Amygdala (tissue), 56 donors: ENCODE data around the gene ADAM30.
A peak's percentile ranks its signal among the peaks of the same experiment; 100 is the strongest.

Experiments
- DNase-seq, 56 donors: peaks; one replicate each; lab custom pipeline; 2025; lab: John Stamatoyannopoulos, UW

The ADAM30 gene

DNA sequence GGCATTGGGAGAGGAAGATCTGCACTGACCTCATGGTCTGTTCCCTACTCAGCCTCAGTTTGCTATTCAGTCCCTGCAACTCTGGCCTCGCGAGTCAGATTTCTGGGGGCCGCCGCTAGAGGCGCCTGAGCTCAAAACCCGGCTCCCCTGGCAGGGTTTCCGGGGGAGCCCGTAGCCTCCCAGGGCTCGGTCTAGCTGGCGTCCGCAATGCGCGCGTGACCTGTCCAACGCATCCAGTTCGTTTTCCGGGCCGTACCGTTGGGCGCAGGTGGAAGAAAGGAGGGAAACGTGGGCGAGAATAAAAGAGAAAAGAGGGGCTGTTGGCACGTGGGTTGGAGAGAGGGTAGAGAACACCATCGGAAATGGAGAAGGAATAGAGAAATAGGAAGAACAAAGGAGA, at the start of gene ADAM30:
Gene ADAM30, minus strand, starts transcription at position 213 of the 400 bp plus-strand sequence. Its CDS starts 179 bp downstream, at position 34.
- no peak for DNase-seq

DNA sequence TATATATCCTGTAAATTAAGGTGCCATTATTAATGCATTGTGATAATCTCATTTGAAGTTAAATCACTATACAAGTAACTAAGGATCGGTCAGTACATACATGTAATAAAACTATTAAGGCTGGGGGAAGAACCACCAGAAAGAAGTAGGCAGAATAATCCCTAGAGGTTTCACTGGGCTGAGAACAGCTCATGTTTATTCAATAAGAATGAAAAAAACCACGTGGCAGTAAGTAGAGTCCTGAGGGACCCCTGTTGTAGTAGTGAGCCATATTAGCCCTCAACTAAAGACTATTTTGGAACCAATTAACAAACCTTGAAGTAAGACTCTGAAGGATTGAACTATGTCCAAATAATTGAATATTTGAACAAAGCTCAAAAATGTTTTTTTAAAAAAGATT, 46.9 kb upstream of the ADAM30 start:
- DNase-seq = no peak

DNA sequence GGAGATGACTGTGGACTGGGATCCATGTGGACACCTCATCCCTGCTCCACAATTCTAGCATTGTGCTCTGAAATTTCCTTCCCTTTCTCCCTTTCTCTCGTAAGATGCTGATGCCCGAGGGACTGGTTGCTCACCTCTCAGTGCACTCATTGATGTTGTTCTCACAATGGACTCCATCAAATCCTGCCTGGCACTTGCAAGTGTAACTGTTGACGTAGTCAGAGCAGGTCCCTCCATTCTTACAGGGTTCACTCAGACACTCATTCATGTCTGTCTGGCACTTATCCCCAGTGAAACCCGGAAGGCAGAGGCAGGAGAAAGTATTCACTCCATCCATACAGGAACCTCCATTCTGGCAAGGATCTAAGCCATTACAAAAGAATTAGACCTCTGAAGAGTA, 45.1 kb upstream of the ADAM30 start:
- peak in 1 of 56 donors; percentile 14 for DNase-seq

DNA sequence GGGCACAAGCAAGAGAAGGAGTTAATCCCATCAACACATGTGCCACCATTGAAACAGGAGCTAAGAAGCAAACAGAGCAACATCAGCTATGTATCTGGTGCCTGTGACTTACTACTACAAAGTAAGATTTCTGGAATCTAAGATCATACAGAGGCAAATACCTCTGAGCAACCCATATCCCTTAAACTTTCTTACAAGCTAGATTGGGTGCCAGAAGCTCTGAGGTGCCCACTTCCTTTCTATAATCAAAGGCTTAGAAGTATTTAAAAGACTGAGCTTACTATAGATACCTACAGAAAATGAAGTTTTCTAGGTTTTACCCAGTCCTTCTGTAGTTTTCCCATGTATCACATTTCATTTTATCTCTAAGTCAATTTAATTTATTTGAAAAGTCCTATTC, 44.4 kb upstream of the ADAM30 start:
- no peak for DNase-seq

DNA sequence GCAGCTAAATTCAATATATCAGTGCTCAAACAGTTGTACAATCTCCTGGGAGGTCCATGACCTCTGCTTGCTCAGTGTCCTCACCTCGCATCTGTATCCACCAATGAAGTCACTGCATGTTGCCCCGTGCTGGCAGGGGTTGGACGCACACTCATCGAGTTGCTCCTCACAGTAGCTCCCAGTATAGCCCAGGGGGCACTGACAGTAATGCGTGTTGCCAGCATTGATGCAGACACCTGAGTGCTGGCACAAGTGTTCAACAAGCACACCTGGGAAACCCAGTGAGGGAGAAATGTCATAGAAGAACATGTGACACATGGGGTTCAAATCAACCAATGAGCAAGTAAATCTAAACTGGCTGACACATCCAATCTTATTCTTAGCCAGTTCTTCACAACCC, 40.9 kb upstream of the ADAM30 start:
- DNase-seq = no peak

DNA sequence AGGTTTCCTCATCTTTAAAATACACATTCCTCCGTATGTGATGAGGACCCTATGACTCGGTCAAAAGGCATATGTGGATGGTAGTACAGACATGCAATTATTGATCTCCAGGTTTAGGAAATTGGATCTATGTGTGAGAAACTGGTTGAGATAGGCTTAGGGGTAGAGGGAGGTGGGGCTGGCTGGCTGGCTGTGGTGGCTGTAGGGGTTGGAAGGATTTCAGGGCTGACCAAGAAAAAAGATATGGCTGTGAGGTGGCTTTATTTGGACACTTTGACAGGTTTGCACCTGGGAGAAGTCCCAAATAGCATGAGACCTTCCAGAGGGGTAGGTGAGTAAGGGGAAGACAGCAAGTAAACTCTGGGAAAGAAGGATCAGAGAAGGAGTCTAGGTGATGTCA, 39.6 kb upstream of the ADAM30 start:
- DNase-seq = no peak

DNA sequence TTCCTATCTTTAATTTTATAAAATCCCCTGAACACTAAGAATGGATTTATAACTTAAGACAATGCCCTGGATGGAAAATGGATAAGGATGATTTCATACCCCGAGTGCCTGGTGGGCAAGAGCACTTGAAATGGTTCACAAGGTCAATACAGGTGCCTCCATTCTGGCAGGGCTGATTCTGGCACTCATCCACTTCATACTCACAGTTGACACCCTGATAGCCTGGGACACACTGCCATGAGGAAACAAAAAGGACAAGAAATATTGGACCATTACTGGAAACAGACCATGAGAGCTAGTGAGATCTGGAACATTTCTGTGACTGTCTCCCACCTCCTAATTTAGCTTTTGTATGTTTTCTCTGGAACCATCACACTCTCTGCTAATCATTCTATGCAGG, 39.1 kb upstream of the ADAM30 start:
- DNase-seq = no peak

DNA sequence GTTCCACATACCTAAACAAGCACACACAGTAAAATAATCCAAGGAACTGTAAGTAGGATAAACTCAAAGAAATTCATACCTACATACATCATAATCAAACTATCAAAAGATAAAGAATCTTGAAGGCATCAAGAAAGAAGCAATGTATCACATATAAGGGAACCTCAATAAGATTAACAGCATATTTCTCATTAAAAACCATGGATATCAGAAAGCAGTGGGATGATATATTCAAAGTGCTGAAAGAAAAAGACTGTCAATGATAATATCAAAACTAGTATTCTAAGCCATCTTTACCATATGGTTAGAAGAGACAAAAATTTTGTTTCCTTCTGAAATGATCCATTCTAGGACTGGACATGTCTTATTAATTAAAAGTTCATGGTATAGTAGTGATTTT, 37.1 kb upstream of the ADAM30 start:
- no peak for DNase-seq

DNA sequence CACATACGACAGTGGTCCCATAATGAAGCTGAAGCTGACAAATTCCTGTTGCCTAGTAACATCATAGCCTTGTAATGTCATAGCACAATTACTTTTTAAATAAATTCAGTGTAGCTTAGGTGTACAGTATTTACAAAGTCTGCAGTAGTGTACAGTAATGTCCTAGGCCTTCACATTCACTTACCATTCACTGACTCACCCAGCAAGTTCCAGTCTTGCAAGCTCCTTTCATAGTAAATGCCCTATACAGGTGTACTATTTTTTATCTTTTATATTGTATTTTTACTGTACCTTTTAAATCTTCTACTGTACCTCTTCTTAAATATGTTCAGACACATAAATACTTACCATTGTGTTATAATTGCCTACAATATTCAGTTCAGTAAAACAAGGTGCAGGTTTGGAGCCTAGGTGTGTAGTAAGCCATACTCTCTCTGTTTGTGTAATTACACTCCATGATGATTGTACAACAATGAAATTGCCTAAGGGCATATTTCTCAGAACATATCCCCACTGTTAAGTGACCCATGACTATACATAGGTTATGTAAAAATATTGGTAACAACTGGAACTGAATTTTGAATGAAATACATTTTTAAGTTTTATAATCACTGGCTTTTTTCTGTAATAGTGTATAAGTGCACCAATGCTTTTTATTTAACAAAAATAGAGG, 33.5 kb upstream of the ADAM30 start:
- no peak for DNase-seq

DNA sequence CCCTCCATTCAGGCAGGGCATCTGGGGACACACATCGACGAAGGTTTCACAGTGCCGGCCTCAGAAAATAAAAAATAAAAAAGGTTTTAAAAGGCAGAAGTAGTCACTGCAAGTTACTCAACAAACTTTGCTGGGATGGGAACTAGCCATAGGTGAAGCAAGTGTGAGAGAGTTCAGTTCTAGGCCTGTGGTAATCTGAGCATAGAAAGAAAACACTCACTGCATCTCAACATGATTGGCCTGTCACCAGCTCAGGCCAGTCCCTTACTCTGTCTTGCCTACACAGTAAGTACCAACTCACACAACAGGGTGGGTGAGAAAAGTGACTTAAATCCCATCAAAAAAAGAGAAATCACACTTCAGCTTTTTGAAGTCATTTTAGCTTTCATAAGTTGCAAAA, 30.2 kb upstream of the ADAM30 start:
- no peak for DNase-seq

DNA sequence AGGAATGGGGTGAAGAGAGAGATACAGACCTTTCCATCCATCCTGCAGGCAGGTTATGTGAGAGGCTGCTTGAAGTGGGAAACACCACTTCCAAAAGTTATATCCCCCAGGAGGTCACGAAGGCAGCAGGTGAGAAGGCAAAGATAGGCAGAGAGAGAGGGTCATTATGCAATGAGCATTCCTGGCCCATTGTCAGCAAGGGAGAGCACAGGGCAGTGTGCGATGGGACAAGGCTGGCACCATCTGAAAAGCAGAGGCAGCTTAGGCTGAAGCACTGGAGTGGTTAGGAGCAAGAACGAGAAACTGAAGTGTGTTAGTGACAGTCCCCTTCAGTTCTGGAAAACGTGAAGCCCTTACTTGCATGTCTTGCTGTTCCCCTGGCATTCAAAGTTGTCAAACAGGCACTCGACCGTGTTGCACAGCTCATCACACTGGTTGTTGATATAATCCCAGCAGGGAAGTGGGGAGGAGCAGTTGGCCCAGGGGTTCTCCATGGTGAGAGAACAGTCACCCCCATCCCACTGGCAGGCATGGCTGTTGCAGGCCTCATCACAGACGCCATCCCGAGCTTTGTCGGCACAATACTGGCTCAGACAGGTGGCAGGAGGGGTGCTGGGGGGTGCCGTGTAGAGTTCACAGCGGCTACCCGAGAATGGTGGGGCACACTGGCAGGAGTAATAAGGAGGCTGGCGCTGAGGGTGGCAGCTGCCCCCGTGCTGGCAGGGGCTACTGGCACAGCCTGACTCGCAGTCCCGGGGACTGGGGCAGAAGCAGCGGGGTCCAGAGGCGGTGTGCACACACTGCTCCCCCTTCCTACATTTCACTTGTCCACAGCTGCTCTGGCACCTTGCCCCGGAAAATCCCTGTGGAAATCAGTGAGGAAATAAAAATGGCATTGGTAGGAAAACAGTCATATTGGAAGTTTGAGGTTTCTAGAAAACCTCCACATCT, 28.9 kb upstream of the ADAM30 start:
- DNase-seq = no peak

DNA sequence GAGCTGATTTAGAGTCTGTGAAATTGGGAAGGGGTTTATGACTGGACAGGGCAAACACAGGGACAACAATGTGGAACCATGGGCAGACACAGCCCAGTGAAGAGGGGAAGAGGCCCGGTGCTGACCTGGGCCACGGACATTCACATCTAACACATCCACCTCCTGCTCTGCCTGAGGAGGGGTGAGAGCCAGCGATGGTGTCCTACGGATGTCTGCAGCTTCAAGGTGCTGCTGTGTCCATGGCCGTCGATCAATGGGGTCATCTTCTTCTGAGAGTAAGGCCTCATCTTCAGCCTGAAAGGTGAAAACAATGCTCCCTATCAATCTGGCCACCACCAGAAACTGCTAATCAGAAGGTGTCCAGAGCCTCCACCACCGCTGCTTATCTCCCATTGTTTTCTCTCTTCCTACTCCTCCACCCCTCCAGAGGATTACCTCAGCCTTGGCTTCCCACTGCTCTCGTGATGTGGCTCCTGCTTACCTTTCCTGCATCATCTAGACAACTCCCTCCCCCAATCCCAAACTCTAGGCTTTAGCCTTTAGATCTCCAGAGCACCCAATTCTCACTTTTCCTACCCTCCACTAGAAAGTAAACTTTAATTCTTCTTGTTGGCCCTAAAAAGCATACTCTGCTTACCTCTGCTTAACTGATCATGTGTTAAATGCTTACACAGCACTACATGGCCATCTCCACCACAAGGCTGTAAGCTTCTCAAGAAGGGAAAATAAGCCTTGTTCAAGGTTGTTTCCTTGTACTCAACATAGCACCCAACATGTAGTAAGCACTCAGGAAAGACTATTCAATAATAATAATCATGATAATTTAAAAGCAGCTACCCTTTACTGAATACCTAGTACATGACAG, 24.0 kb upstream of the ADAM30 start:
- no peak for DNase-seq

DNA sequence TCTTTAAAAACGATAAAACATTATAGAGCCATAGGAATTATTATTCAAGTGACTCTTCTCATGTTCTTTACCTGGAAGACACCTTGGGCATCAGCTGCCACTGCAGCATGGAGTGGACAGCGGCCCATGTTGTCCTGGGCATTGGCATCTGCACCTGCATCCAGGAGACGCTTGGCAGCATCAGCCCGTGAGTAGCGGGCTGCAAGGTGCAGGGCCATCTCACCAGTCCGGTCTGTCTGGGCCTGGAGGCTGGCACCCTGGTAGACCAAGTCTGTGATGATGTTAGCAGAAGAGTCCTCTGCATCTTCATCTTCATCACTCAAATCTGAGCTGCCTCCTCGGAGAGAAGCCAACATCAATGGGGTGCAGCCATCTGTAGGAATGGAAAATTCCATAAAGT, 22.9 kb upstream of the ADAM30 start:
- DNase-seq = no peak

DNA sequence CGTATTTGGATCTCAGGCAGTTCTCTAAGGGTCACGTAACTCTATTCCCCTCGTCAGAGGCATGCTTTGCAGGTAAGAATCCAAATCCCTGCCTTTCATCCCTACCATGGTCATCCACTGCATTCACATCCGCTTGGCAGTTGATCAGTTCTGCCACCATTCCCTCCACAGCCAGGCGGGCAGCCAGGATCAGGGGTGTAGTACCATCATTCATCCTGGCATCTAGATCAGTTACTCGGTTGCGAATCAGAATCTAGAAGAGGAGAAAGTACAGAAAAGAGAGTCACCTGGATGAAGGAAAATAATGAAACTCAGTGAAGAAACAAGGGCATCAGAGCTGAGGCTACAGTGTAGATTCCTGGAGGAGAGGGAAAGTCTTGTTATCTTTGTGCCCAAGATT, 22.0 kb upstream of the ADAM30 start:
- no peak for DNase-seq

DNA sequence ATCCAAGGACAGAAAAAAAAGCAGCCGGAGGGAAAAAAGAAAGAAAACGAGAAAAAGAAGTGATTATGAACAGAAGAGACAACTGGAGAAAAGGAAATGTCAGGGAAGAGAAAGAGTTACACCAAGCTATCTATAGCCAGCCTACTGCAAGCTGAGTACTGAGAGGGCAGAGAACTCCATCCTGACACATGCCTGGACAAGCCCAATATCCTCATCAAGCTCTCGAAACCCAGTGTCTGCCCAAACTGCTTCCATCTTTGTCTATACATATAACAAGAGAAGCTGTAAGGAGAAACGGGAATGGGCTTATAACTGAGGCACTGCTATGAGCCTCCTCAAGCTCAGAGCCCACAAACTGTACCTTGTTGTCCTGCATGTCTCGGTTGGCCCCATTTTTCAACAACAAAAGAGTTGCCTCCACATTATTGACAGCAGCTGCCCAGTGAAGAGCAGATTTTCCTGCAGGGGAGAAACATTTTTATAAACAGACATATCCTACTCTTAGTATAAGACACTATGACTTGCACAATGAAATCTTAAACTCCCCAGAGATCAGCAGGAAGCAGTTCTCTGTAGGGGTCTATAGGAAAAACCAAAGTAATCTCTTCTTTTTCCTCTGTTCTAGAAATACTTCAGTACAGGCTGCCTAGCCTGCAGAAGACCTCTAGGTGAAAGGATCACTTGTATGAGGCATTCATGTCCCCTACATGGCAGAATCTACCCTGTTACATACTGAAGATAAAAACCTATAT, 21.2 kb upstream of the ADAM30 start:
- no peak for DNase-seq

DNA sequence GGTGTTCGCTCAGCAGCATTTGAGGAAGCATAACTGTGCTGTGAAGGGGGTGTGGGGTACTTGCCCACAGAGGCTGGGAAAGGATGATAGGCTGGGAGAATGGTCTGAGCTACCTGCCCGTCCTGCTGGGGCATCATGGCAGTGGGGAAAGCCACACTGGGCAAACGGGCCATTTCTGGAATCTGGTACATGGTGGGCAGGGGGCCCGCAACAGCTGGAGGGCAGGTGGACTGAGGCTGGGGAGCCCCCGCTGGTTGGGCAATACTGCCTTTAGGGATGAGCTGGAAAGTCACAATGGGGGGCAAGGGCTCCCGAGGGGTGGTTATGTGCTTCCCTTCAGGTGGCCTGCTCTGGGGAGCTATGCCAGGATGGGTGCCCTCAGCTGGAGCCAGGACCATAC, 19.2 kb upstream of the ADAM30 start:
- no peak for DNase-seq

DNA sequence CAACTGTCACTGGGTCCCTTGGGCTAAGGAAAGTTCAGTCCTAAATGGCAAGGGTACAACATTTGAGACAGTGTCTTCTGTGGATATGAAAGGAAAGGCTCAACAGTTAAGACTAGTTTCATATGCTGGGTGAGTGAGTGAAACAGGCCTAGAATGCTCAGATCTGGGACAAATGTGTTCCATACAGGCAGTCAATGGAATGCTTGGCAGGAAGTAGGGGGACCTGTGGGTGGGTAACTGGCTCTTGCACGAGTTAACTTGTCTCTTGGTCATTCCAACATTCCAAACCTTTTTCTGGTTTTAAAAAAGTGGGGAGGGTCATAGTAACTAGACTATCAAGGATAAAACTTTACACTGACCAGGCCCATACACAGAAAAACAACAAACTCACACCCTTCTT, 17.8 kb upstream of the ADAM30 start:
- DNase-seq = no peak

DNA sequence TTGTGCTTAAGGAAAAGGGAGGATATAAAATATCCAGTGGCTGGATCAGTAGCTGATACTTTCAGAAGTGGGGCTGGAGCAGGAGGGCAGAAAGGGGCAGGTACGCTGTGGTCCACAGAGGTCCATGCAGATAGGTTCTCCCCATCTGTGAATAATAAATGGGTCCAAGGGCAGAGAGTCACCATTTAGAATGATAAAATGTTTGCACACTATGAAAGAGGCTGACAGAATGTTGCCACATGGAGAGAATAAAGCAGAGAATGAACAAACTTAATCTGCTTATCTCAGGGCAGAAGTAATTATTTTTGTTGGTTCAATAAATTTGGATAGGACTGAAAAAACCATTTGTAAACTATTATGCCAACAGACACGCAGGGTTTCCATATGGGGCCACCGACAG, 16.6 kb upstream of the ADAM30 start:
- DNase-seq = no peak

DNA sequence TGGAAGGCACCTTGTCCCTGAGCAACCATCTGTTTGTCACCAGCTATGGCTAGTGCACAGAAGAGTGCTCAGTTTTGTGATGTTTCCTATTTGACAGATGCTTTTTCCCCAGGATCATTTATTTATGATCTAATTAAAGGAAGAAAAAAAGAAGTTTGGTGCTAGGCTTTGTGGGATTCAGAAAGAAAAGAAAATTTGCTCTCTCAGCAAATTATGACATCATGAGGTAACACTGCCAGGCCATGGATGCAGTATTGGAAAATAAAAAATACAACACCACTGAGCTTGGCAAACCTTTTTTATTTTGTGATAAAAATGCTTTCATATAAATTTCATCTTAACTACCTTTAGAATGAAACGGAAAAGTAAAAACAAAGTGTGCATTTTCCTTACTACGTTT, 15.5 kb upstream of the ADAM30 start:
- DNase-seq = no peak

DNA sequence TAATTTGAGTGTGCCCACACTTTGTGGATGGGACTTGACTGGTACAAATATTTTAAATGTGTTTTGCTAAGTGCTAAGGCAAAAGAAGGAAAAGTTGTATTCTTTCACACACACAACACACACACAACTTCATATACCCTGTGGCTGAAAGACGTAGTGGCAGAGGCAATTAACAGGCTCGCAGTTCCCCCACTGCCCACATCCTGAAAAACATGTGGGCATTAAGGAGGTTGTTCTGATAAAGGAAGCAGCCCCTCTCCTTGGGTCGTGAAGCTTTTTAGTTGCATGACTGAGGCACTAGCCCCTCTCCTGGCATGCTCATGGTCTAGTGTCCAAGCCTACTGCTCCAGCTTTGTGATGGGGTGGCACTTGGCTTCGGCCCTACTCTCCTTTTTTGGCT, 14.3 kb upstream of the ADAM30 start:
- DNase-seq = no peak
